ENCODE results near the gene LEF1.

LEF1 gene

DNA sequence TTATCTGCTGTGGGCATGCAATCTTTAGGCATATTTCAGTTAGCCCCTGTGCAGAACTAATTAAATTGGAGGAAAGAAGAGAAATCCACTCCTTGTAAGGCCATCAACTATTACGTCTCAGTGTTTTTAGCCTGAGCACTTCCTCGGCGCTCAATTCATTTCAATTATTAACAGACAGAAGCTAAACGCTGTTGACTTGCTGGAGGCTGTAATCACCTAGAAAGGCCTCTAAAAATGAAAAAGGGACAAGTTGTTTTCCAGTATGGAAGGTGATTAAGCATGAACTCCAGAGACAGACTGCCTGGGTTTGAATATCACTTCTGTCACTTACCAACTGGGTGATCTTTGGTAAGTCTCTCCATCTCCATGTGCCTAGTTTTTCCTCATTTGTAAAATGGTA lies 59.6 kb downstream of the LEF1 start:
- no peak for DNase-seq

DNA sequence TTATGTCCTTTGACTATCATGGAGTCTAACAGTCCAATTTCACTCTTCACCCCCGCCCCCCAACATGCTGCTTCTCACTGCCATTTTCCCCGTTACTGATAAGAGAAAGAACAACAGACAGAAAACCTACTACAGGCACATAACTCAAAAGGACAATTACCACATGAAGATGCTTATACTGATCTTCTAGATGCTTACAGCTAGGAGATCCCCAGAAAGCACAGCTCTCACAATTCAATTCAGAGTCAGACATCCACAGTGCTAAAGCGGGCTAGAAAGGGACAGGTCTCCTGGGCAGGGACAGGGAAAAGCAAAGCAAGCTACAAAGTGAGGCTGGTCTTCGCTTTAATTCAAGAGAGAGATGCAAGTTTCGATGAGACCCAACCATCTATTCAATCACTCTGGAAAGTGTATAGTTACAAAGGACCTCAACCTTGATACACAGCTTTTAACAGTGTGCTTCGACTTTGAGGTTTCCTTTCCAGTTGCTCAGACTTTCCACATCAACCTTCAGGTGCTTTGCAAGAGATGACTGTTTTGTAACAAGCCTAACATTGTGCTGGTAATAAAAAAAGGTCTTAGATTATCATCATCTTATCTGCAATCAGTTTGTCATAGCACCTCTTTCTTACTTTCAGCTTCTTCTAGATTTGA lies 60.9 kb downstream of the LEF1 start:
- peak; percentile 34 for DNase-seq

DNA sequence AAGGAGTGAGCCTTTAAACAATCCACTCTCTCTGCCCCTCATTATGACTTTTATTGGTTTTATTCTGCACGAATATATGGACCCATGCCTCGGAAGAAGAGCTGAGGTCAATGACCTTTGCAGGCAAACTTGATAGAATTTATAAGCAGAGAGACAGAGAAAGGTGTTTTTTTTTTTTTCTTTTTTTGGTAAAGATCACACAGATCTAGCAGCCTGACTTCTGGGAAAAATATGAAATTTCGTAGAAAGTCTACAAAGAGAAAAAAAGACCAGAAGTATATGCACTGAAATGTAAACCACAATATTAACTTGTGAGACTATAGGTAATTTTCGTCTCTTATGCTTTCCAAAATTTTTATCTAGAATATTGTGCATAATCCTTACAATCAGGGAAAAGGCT lies 61.6 kb downstream of the LEF1 start:
- DNase-seq, result no peak

DNA sequence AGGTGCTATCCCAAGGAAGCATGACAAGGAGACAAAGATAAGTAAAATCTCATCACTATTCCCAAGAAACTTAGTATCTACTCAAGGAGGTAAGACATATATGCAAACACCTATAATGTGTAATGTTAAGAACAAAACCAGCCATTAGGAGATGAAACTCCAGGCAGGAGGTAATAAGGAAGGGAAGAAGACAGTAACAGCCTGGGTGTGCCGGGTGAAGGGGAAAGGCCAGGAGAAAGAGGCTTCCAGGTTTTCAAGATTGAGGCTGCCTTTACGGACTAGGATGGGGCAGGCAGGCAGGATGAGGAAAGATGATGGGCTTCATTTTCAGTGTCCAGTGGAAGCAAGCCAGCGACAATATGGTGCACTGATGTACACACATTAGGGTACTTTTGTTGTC lies 62.5 kb downstream of the LEF1 start:
- DNase-seq, result no peak

DNA sequence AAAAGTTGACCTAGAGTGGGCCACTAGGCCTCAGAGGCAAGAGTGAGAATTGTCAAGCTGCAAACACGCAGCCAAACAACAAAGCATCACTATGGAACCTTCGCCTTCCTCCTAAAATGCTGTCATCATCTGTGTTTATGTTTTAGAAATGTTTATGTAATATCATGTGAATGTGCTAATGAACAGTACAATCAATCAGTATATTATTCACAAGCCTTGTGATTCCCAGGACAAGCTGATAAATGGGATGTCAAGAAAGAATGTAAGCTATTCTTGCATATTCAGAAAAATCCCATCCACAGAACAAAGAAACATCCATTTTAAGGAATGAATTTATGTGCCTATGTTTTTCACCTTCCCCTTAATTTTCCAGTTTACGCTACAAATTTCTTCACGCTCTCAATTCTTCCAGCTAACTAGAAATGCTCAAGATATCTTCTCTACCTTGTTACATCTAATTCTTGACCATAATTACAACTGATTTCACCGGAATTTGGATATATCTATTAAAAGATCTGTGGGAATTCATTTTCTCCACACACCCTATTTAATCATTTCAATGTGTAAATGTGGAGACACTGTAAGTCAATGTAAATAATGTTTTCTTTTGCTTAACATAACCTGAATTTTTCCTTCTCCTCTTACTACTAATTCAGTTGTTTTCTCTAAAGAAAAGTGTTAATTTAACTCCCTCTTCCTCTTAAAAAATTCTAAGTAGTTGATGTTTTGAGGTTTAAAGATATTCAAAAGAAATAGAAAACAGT lies 65.5 kb downstream of the LEF1 start:
- no peak for DNase-seq

DNA sequence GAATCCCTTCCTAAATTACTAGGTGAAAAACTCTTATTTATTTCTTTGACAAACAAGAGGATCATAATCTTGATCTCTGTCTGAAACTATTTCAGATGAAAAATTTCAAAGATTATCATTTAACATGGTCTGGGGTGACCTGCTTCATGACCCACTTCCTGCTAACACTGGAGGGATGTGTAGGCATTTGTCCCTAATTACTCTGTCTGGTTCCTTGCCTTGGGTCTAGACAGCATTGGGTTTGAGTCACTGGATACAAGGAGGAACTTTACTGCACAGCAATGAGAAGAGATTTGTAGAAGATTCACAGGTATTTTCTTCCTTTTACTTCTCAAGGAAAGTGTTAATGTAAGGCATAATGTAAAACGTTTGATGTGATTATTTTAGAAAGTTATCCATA lies 67.9 kb downstream of the LEF1 start:
- DNase-seq, result no peak

DNA sequence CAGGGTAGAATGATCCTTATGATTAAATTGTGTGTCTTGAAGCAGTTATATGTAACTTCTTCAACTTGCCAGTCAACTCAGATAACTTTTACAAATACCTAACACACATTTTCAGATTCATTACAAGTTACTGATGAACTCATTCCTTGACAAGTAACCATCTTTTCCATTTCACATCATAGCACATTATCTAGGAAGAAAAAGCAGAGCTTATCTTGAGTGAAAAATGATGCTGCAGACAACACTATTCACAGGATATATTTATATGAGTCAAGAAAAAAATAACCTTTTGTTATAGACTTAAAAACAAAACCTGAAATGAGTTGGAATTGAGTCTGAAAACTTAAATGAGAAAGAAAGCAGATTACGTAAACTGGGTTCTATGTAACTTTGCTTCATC lies 68.9 kb downstream of the LEF1 start:
- DNase-seq, result no peak

DNA sequence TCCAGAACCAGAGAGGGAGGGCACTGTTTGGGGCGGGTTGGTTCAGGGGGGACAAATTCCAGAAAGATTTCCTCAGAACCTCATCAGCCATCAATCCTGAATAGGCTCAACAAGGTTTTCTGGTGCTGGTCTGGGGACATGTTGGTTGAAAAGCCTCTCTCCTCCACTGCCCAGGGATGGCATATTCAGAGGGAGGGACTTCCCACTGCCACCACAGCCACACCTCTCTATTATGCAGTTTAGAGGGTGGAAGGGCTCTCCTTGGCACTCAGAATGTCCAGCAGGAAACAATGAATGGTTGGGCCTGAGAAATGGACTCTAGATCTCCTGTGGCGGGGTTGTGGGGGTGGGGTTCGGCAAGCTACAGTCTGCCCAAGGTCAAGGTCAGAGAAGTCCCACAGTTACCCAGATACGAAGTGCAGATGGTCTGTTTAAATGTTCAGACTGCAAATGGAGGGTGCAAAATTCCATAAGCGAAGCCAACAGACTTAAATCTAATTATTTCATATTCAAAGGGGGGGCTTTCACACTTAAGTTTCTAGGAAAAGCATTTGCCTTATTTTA lies 70.7 kb downstream of the LEF1 start:
- DNase-seq, result no peak

DNA sequence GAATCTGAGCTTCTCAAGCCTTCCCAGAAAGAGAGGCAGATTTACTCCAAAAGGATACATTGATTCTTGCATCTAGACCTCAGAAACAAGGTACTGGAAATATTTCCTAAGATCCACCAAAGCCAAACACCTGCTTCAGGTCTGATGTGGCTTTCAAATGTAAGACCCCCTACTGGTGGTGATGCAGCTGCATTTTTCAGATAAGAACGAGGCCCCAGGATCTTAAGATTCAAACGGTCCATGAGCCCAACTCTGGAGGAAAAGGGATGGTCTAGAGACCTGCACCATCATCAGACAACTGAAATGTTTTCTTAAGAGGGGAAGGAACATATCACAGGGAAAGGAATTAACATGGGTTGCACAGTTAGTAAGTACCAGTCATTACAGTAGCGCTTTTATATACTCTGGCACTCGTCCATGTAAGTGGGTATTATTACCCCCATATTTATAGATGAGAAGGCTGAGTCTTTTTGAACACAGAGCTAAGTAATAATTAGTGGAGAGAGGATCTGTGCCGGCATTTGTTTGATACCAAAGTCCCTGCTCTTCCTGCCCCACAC lies 73.7 kb downstream of the LEF1 start:
- DNase-seq, result no peak

DNA sequence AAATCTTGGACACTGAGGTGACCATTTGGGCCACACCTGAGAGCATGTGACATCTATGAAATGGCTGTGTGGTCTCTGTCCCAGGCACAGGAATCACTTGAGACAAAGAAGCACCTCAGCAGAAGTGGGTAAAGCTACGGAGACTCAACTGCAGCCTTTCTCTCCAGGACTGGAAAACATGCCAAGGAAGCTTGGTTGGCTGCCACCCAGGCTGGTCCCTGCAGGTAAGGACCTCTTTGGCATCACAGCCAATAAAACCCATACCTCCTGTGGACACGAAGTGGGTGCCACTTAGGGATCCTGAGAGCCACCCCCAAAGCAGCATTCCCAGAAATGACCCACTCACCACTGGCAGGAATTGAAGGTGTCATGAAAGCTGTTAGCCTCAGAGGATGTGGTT lies 74.6 kb downstream of the LEF1 start:
- DNase-seq, result no peak

DNA sequence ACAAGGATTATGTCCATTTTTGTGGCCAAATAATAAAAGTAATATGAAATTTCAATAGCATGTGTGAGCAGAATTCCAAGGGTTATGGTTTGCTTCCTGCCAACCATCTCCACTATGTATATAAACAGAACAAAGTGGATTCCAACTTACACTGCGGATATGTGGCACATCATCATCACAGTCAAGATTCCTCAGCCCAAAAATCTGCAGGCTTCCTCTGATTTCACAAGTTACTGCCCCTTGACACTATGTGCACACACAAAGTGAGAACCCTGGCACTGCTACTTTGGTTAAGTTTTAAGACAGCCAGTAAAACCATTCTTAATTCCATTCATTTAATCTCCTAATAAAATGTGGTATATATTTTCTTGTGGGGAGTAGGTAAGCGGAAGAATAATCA lies 76.4 kb downstream of the LEF1 start:
- no peak for DNase-seq

DNA sequence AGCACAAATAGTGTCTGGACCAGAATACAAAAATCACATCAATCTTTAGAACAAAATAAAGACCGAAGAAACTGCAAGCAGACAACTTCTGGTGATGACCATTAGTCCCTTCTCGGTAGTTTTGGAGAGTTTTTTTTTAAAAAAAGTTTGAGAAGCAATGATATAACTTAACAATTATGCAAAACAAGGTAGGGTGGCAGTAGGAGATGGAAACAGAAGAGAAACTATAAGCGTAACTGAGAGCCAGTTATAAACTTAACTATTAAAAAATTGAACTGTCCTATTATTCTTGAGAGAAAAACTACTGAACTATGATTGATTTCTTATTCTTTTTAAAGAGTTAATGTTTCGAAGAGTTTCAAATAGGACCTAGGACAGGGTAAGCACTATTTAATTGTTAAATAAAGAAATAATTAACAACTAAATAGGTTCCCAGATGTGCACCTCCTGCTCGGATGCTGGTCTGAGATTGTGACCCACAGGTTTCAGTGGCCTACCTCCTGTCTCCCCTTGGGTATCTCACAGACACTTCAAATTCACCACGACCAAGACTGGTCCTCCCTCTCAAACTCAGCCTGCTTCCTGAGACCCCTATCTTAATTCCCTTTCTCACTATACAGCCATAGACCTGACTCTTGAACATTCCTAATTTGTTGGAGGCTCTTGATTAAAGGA lies 81.3 kb downstream of the LEF1 start:
- DNase-seq, result no peak

DNA sequence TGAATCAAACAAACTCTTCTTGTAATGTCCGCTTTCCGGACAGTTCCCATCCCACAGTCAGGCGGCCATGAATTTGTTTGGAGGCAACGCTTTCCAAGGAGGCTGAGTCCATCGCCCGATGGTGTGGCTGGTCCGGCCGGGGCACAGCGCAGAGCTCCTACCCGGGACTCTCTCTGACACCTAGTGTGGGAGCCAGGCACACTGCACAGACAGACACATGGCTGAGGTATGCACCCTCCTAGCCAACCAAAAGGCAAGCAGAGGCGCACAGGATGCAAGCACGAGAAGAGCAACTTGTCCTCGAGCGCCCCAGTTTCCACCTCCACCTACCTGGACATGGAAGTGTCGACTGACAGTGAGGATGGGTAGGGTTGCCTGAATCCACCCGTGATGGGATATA lies 87.5 kb downstream of the LEF1 start:
- DNase-seq, result no peak

DNA sequence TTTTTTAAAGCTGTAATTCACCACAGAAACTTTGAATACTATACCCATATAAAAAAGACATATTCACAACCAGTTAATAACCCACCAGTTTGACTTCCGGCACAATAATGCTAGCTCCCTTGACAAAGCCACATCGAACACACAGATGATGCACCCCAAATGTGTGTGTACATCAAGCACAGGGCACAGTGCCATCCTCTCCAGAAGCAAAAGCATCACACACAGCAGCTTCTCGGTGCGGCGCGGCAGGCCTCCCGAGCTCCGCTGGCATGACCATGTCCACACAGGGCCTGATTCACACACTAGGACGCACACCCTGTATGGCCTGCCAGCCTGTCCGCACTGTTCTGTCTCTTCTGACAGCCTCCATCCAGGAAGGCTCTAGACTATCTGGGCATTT lies 88.0 kb downstream of the LEF1 start:
- DNase-seq, result no peak

DNA sequence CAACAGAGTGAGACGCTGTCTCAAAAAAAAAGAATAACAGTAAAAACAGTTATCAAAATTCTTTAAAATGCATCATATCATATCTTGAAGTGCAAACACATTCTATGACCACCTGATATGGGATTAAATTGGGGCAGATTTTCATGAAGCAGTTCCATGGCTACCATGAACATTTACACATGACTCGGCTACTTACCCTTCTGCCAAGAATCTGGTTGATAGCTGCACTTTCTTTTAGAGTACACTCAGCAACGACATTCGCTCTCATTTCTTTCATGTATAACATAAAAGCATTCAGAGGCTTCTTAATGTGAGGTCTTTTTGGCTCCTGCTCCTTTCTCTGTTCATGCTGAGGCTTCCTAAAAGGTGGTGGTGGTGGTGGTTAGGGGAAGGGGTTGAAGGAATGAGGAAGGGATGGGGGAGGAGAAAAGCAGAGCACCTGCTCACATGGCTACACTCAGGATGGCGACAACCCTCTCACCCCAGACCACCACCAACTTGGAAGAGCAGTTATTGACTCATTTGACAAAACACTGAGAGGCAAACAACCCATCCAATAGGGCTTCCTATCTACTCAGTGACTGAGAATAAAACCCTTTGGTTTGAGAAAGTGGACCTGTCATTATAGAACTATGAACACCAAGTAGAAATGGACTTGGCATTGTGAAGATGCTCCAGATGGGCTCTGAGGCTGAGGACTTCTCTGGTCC lies 90.6 kb downstream of the LEF1 start:
- peak; percentile 9 for DNase-seq

DNA sequence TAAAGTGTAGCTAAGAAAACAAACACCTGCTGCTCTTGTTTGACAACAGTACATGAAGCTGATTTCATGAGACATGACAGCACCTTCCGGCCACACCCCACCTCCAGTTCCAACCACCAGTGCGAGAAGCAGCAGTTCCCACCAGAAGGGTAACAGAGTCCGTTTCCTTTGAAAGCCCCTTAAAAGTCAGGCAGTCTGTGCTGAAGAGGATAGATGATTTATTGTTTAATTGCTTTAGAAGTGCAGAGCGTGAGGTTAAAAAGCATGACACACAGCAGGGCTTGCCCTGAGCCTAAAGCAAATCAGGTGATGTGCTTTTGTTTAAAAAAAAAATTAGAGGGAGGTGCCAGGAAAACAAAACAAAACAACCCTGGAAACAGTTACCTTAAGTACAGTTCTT lies 96.4 kb downstream of the LEF1 start:
- no peak for DNase-seq

DNA sequence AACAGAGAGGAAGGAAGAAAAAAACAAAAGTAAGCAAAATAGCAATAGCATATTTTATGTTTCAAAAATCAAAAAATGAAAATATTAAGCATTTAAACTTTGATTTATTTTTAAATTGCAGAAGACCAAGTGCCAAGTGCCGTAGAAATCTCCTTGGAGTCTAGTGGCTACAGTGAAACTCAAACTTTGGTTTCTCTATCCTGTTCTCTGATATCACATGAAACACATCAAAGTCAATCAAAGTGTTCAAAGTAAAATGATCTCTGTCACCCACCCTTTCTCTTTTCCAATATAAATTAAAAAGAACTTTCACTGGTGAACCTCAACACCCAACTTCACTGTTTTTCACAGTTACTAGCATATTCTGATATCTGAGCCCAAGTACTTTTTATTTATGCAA lies 98.0 kb downstream of the LEF1 start:
- no peak for DNase-seq

DNA sequence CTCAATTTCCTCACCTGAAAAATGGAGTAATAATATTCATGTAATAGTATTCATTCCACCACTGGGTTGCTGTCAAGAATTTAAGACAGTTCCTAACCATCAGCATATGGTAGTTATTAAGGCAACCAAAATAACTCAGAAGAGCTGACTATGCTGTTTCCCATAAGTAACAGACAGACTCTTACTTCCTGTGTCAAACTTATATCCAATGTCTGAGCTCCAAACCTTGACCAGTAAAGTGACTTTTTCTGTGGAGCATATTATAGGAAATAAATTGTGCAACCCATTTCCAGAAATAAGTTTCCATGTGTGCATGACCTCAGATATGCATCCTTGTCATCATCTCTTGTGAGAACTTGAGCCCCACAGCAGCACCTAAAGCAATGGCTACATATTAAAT lies 100.3 kb downstream of the LEF1 start:
- no peak for DNase-seq

DNA sequence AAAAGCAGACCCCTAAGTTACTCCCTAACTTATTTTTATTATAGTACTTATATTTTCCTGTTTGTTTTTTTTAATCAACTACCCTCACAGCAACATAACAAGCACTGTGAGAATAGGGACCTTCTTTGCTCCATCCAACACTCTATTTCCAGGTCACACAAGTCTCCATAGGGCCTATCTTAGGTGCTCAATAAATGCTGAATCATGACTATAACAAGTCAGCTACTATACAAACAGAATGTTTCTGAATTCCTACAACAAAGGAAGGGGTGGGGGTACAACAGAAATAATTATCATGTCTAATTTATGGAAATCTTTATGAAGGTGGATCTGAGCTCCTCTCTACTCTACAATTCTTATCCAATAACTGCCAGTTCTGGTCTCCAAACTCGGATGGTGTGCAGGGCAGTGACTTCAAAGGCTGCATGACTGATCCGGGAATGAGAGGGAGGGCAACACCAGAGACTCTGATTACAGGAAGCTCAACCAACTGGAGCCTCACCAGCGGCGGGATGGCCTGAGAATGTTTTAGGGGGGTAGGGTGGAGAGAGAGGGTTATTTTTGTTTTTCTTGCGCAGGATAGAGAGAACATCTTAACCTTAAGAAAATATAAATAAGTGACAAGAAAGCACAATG lies 107.9 kb downstream of the LEF1 start:
- no peak for DNase-seq

DNA sequence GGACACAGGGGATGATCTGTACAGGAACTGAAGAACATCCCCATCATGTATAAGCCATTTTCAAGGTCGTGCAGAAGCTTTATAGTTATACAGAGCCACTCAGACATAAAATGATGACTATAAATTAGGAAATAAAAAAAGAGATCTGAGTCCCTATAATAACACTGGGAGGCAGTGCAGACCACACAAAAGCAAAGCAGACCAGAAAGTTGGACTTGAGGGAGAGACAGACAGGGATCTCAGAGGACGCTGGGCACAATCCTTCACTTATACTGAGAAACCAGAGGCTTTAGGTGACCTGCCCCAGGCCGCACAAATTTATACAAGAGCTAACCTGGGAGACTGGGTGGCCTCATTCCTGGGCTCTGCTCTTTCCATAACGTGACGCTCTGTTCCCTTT lies 108.6 kb downstream of the LEF1 start:
- DNase-seq, result peak; percentile 68

DNA sequence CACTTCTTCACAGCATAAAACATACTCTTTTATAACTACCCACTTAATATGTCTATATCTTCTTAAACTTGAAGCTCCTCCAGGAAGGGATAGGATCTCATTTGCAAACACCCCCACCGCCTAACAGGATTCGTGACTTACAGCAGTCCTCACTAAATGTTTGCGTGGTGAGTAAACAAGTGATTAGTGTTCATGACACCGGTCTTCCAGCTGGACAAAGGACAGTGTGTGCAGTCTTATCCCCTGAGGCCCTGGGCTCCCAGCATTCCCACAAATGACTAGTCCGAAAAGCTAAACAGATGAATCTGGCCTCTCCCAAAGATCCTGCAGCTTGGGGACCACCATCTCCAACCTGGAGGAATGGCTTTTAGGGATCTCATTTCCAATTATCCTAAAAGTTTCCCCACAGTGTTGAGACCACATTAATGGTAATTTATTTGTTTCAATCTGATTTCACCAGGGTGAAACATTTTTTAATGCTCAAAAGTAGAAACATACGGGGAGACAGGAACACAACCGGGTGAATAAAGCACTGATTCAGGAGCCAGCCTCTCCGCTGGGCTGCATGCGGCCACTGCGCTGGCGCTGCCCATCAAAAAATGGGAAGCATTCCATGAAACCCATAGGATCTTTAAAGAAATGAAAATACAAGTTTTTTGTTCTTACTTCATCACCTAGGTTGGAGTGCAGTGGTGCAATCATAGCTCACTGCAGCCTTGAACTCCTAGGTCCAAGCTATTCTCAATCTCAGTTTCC lies 109.9 kb downstream of the LEF1 start:
- DNase-seq, result no peak

DNA sequence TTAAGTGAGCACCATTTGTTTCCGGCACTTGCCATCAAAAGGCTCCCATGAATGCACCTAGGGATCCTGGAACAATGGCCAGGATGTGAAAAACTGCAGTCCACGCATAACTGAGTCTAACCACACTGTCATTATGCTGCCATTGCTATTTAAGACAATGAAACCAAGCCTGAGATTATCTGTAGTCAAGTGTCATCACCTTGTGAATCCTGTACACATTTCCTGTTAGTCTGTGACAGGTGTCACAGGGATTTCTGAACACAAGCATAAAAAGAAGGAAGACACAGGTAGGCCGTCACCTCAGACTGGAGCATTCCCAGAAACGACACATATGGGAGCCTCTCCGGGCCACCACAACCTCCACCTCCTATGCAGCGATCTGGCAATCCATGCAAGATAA lies 112.3 kb downstream of the LEF1 start:
- no peak for DNase-seq

All from hematopoietic multipotent progenitor cell treated with erythropoietin and hydrocortisone succinate and interleukin-3 and kit ligand, for 6 days (in vitro differentiated cells).